Subcutaneous adipose tissue (tissue), 4 donors: ENCODE results near the gene TMTC1. TPM values are rescaled to one million over a fixed set of nuclear protein-coding genes. Genes with fewer than 3 reads are reported as not detected.

Source experiments
- CTCF ChIP-seq: fragments of 450-650 bp; IDR thresholded peaks from one replicate; pipeline ENCODE4 v1.5.1; 2016; ENCODE audit warnings: low read depth, mild to moderate bottlenecking, control low read depth, antibody characterized with exemption, moderate library complexity
- total RNA-seq, 4 donors: library from RNA; depleted of rRNA; stranded (reverse); fragments of >200 nt; gene quantifications; one replicate each; pipeline ENCODE4 v1.1.0, GENCODE V29; 2016

The TMTC1 gene
- total RNA-seq, 4 donors from 2014 or later, result 45.4 to 153 (median 85.2) TPM

- TF ChIP-seq CTCF, result no peak
Observed at GRCh38 chr12:29581631-29582030, 202.1 kb downstream of the TMTC1 start.

GRCh38 chr12:29580971-29581370 lies 202.8 kb downstream of the TMTC1 start:
- TF ChIP-seq CTCF, result no peak

GRCh38 chr12:29578731-29579130 lies 205.0 kb downstream of the TMTC1 start:
- TF ChIP-seq CTCF, result no peak

- TF ChIP-seq CTCF, result no peak
Observed at GRCh38 chr12:29578070-29578469, 205.7 kb downstream of the TMTC1 start.

- no peak for TF ChIP-seq CTCF
Observed at GRCh38 chr12:29574500-29574899, 209.2 kb downstream of the TMTC1 start.

GRCh38 chr12:29572938-29573337 lies 210.8 kb downstream of the TMTC1 start:
- no peak for TF ChIP-seq CTCF

- TF ChIP-seq CTCF, result no peak
Observed at GRCh38 chr12:29572464-29572863, 211.3 kb downstream of the TMTC1 start.
